H1 (cell line): ENCODE data around the gene MXRA7. TPM values are rescaled to one million over a fixed set of nuclear protein-coding genes. Genes with fewer than 3 reads are reported as not detected.
A peak's percentile ranks its signal among the peaks of the same experiment; 100 is the strongest.

ENCODE experiments used
- CTCF ChIA-PET: fragments of 300-600 bp; sonication (Branson Sonifier 250); formaldehyde crosslinking; loops from one replicate; lab custom pipeline; 2021; ENCODE audit not compliant: partially characterized antibody; lab: Charles Lee
- POLR2A ChIA-PET: fragments of 300-600 bp; sonication (Branson Sonifier 250); formaldehyde crosslinking; loops from one replicate; lab custom pipeline; 2021; ENCODE audit warnings: inconsistent platforms; ENCODE audit not compliant: partially characterized antibody; lab: Charles Lee
- DNase-seq, 2 experiments: peaks; one replicate each; pipeline versions ENCODE4 v3.0.0 to v3.0.0-alpha.2; 2010 to 2022; ENCODE audit warnings: low spot score in 2 of 2, low read depth in 1 of 2, mixed read lengths in 1 of 2
- FAIRE-seq: peaks from 2 replicates; lab custom pipeline; 2011; peaks lifted over from hg19 to GRCh38; lab: Jason Lieb, UNC
- H2AFZ ChIP-seq: 2 replicates; pipeline ENCODE4 v1.8.1; 2012; ENCODE audit warnings: low read length, inconsistent platforms
- H2AK5ac ChIP-seq: 2 replicates; pipeline ENCODE4 v1.6.1; 2013; ENCODE audit warnings: low read depth, low read length
- H2BK120ac ChIP-seq: replicated peaks from 2 replicates; pipeline ENCODE3; 2013; ENCODE audit warnings: low read depth, low read length, inconsistent platforms
- H2BK12ac ChIP-seq: 2 replicates; pipeline ENCODE4 v1.6.1; 2013; ENCODE audit warnings: low read depth, low read length
- H2BK15ac ChIP-seq: 2 replicates; pipeline ENCODE4 v1.6.1; 2013; ENCODE audit warnings: low read length
- H2BK20ac ChIP-seq: 2 replicates; pipeline ENCODE4 v1.6.1; 2013; ENCODE audit warnings: low read length
- H2BK5ac ChIP-seq: 2 replicates; pipeline ENCODE4 v1.6.1; 2013; ENCODE audit warnings: low read depth, low read length
- H3K14ac ChIP-seq: 2 replicates; pipeline ENCODE4 v1.6.1; 2013; ENCODE audit warnings: inconsistent platforms; ENCODE audit not compliant: insufficient read length
- H3K18ac ChIP-seq: 2 replicates; pipeline ENCODE4 v1.6.1; 2013; ENCODE audit warnings: low read length; ENCODE audit errors: extremely low read depth
- H3K23ac ChIP-seq: 2 replicates; pipeline ENCODE4 v1.6.1; 2013; ENCODE audit warnings: inconsistent platforms; ENCODE audit not compliant: insufficient read length
- H3K23me2 ChIP-seq: 2 replicates; pipeline ENCODE4 v1.6.1; 2013; ENCODE audit warnings: low read depth, low read length
- H3K27ac ChIP-seq: 2 replicates; pipeline ENCODE4 v1.6.1; 2011; ENCODE audit warnings: low read depth, low read length, inconsistent platforms
- H3K27me3 ChIP-seq, 4 experiments: replicated peaks in 1 of 4; 1 replicate in 1 of 4; 2 replicates in 3 of 4; pipeline versions ENCODE4 v1.6.1 to v1.8.1; 2011 to 2013; ENCODE audit warnings: low read length in 3 of 4, mild to moderate bottlenecking in 3 of 4, inconsistent platforms in 2 of 4, mixed read lengths in 2 of 4, moderate library complexity in 1 of 4; ENCODE audit not compliant: control insufficient read depth in 3 of 4, insufficient read depth in 3 of 4; ENCODE audit errors: extremely low read depth in 1 of 4
- H3K36me3 ChIP-seq, 4 experiments: 2 replicates each; pipeline versions ENCODE4 v1.6.1 to v1.8.1; 2011 to 2013; ENCODE audit warnings: mild to moderate bottlenecking in 4 of 4, low read length in 3 of 4, moderate library complexity in 2 of 4, control low read depth in 1 of 4, inconsistent platforms in 1 of 4; ENCODE audit not compliant: insufficient read depth in 4 of 4, control insufficient read depth in 2 of 4
- H3K4ac ChIP-seq: replicated peaks from 2 replicates; pipeline ENCODE3; 2013; ENCODE audit warnings: low read length, low read depth, mixed read lengths, inconsistent platforms; ENCODE audit not compliant: insufficient read length
- H3K4me1 ChIP-seq, 4 experiments: replicated peaks in 1 of 4; 1 replicate in 1 of 4; 2 replicates in 3 of 4; pipeline versions ENCODE4 v1.6.1 to v1.8.1; 2011 to 2013; ENCODE audit warnings: low read length in 3 of 4, inconsistent platforms in 2 of 4, mixed read lengths in 1 of 4; ENCODE audit not compliant: insufficient read depth in 4 of 4, control insufficient read depth in 3 of 4
- H3K4me2 ChIP-seq, 2 experiments: 2 replicates each; pipeline versions ENCODE4 v1.6.1 to v1.8.1; 2011 to 2013; ENCODE audit warnings: low read depth in 2 of 2, low read length in 2 of 2, control low read depth in 1 of 2, inconsistent platforms in 1 of 2, mild to moderate bottlenecking in 1 of 2; ENCODE audit not compliant: insufficient read depth in 1 of 2
- H3K4me3 ChIP-seq, 4 experiments: fragments of 200-600, 300-600 bp in 1 of 4; sonication (generic), shearing (Covaris generic), sonication (Bioruptor Twin) in 1 of 4; 2 replicates each; pipeline versions ENCODE4 v1.5.1 to v1.8.1; 2011 to 2016; ENCODE audit warnings: low read length in 4 of 4, low read depth in 3 of 4, control low read depth in 2 of 4, inconsistent platforms in 2 of 4, mild to moderate bottlenecking in 2 of 4, mixed read lengths in 1 of 4, moderate library complexity in 1 of 4; ENCODE audit not compliant: insufficient read depth in 2 of 4; ENCODE audit errors: extremely low read depth in 1 of 4
- H3K56ac ChIP-seq: replicated peaks from 2 replicates; pipeline ENCODE3; 2013; ENCODE audit warnings: low read depth, mild to moderate bottlenecking, mixed read lengths, low read length, inconsistent platforms; ENCODE audit not compliant: insufficient read length
- H3K79me1 ChIP-seq: 2 replicates; pipeline ENCODE4 v1.6.1; 2013; ENCODE audit warnings: low read depth, low read length, control low read depth
- H3K79me2 ChIP-seq, 2 experiments: 2 replicates each; pipeline versions ENCODE4 v1.6.1 to v1.8.1; 2012 to 2013; ENCODE audit warnings: low read length in 2 of 2, mild to moderate bottlenecking in 2 of 2, inconsistent platforms in 1 of 2; ENCODE audit not compliant: insufficient read depth in 2 of 2, control insufficient read depth in 1 of 2
- H3K9ac ChIP-seq, 4 experiments: replicated peaks in 1 of 4; 1 replicate in 1 of 4; 2 replicates in 3 of 4; pipeline versions ENCODE4 v1.6.1 to v1.8.1; 2011 to 2013; ENCODE audit warnings: low read depth in 3 of 4, low read length in 3 of 4, control low read depth in 2 of 4, mild to moderate bottlenecking in 2 of 4, moderate library complexity in 2 of 4, inconsistent platforms in 1 of 4; ENCODE audit errors: extremely low read depth in 1 of 4
- H3K9me3 ChIP-seq, 2 experiments: 2 replicates each; pipeline versions ENCODE4 v1.6.1 to v1.8.1; 2012 to 2013; ENCODE audit warnings: mild to moderate bottlenecking in 2 of 2, moderate library complexity in 2 of 2, control low read depth in 1 of 2, inconsistent platforms in 1 of 2, low read depth in 1 of 2, low read length in 1 of 2, mixed read lengths in 1 of 2; ENCODE audit not compliant: insufficient read depth in 2 of 2
- H4K20me1 ChIP-seq, 2 experiments: replicated peaks in 1 of 2; 2 replicates each; pipeline versions ENCODE3 to v1.8.1; 2011 to 2013; ENCODE audit warnings: inconsistent platforms in 2 of 2, low read length in 2 of 2, mild to moderate bottlenecking in 1 of 2; ENCODE audit not compliant: insufficient read depth in 2 of 2, control insufficient read depth in 1 of 2
- H4K5ac ChIP-seq: 2 replicates; pipeline ENCODE4 v1.6.1; 2013; ENCODE audit warnings: low read length, low read depth, mixed read lengths, inconsistent platforms; ENCODE audit not compliant: insufficient read length
- H4K8ac ChIP-seq: 2 replicates; pipeline ENCODE4 v1.8.0; 2013; ENCODE audit warnings: mild to moderate bottlenecking, moderate library complexity, low read length, inconsistent platforms; ENCODE audit not compliant: insufficient read depth; ENCODE audit errors: extremely low read depth
- H4K91ac ChIP-seq: replicated peaks from 2 replicates; pipeline ENCODE3; 2013; ENCODE audit warnings: low read length, mixed read lengths, inconsistent platforms; ENCODE audit not compliant: insufficient read length
- CHD2 ChIP-seq: IDR thresholded peaks from 2 replicates; pipeline ENCODE4 v1.6.1; 2012; ENCODE audit warnings: low read length, improper control_type of control experiment
- CREB1 ChIP-seq: IDR thresholded peaks from 2 replicates; pipeline ENCODE4 v1.6.1; 2012; ENCODE audit warnings: inconsistent platforms
- MAFK ChIP-seq: IDR thresholded peaks from 2 replicates; pipeline ENCODE4 v1.6.1; 2012; ENCODE audit warnings: low read depth, mild to moderate bottlenecking, improper control_type of control experiment, low read length
- RAD21 ChIP-seq, 2 experiments: IDR thresholded peaks in 1 of 2; conservative IDR thresholded peaks in 1 of 2; 2 replicates each; pipeline ENCODE4 v1.6.1; 2011; ENCODE audit warnings: low read depth in 2 of 2, low read length in 2 of 2, improper control_type of control experiment in 1 of 2, inconsistent platforms in 1 of 2, mild to moderate bottlenecking in 1 of 2, moderate library complexity in 1 of 2
- SIRT6 ChIP-seq: IDR thresholded peaks from one replicate; pipeline ENCODE4 v1.7.1; 2012; ENCODE audit warnings: low read length, inconsistent platforms
- SRF ChIP-seq: IDR thresholded peaks from 2 replicates; pipeline ENCODE4 v1.6.1; 2011; ENCODE audit warnings: mild to moderate bottlenecking, low read depth, low read length, moderate library complexity
- SUZ12 ChIP-seq: fragments of 200-600 bp; sonication (generic); IDR thresholded peaks from 2 replicates; pipeline ENCODE4 v1.6.1; 2012; ENCODE audit warnings: mild to moderate bottlenecking, inconsistent platforms, low read length, moderate library complexity, mixed read lengths
- TAF1 ChIP-seq: IDR thresholded peaks from 2 replicates; pipeline ENCODE4 v1.6.1; 2011; ENCODE audit warnings: mild to moderate bottlenecking, low read depth, low read length
- YY1 ChIP-seq: IDR thresholded peaks from 2 replicates; pipeline ENCODE4 v1.6.1; 2011; ENCODE audit warnings: low read depth, mild to moderate bottlenecking, low read length
- WGBS, 2 experiments: shearing (Covaris generic) in 1 of 2; methylation state at CpG; one replicate each; pipeline versions ENCODE4 v1.1.6 to v1.1.7; 2013 to 2015; ENCODE audit warnings: low lambda C conversion rate in 2 of 2, mixed read lengths in 2 of 2, inconsistent platforms in 1 of 2, low coverage in 1 of 2, missing lambda C conversion rate in 1 of 2; ENCODE audit not compliant: insufficient replicate concordance in 2 of 2, insufficient coverage in 1 of 2, insufficient read length in 1 of 2; ENCODE audit errors: extremely low coverage in 1 of 2, missing lambda C conversion rate in 1 of 2; 5-methylcytosine and 5-hydroxymethylcytosine counted together
- long read RNA-seq, 2 experiments: library from RNA in 1 of 2; library from capped mRNA in 1 of 2; stranded (forward); transcript quantifications; one replicate each; pipeline ENCODE4 v2.0.0, GENCODE V29; 2021; ENCODE audit warnings: inconsistent platforms in 1 of 2
- polyA minus RNA-seq, 3 experiments: library from RNA; depleted of rRNA, polyadenylated mRNA; stranded (reverse); fragments of >200 nt; gene quantifications; 1 replicate in 2 of 3; 2 replicates in 1 of 3; pipeline ENCODE4 v1.2.3, GENCODE V29; 2011
- polyA plus RNA-seq, 7 experiments: library from polyadenylated mRNA; depleted of rRNA in 3 of 7; stranded (reverse) in 5 of 7; unstranded in 2 of 7; fragments of >200 nt in 5 of 7; fragments of 200-250 nt in 2 of 7; gene quantifications; 1 replicate in 5 of 7; 2 replicates in 1 of 7; 4 replicates in 1 of 7; pipeline versions ENCODE4 v1.2.1 to v1.2.3, GENCODE V29; 2011 to 2013; ENCODE audit warnings: missing spikeins in 2 of 7, mixed read lengths in 2 of 7
- total RNA-seq: library from RNA; stranded (reverse); fragmentation: NEBNext Ultra II Directional; extraction: Animal tissue kit (Norgen Biotek cat#: 25700); gene quantifications from 2 replicates; pipeline ENCODE4 v1.2.1, GENCODE V29; 2021

MXRA7 gene
- total RNA-seq (21.3 and 26.6 TPM in 2 replicates), polyA plus RNA-seq (2011; rRNA removed) (12.8 and 17.8 TPM in 2 replicates), polyA minus RNA-seq (2011; rRNA and poly(A)+ RNA removed) (13.7 and 15.2 TPM in 2 replicates)
- 19.7 TPM for polyA plus RNA-seq (2011; cell fraction: cytosol; rRNA removed)
- polyA plus RNA-seq (2011; cell fraction: nucleus; rRNA removed) = 15.7 TPM
- 22.5 to 26.9 TPM (median 24.9 TPM) in 4 replicates for polyA plus RNA-seq (2012, experiment 1 of 2)
- polyA plus RNA-seq (2012, experiment 2 of 2) = 28.3 TPM
- 26.7 TPM for polyA plus RNA-seq (2013, experiment 1 of 2)
- 34.1 TPM for polyA plus RNA-seq (2013, experiment 2 of 2)
- 9.0 TPM for polyA minus RNA-seq (2011; cell fraction: cytosol; rRNA and poly(A)+ RNA removed)
- polyA minus RNA-seq (2011; cell fraction: nucleus; rRNA and poly(A)+ RNA removed) = 6.9 TPM
- long read RNA-seq, experiment 1, full-length matches to known transcripts = 29 of 44 reads
- long read RNA-seq, experiment 1, partial matches to known transcripts = 12 of 44 reads
- long read RNA-seq, experiment 1, other reads (novel, unspliced or antisense) = 3 of 44 reads
- long read RNA-seq, experiment 2, partial matches to known transcripts = 1 of 2 reads
- long read RNA-seq, experiment 2, other reads (novel, unspliced or antisense) = 0 of 2 reads

- Histone ChIP-seq H3K36me3 (peaks cover 0 to 7% (median 2%) of the 10 kb centered on the region in 4 experiments; a peak in 4 of 8 replicates), H3K23me2 (peaks cover 11% of the 10 kb centered on the region; the same call in 1 of the 2 replicates), H2BK5ac (no peak within 1 kb of the TSS), H3K9ac (peak within 1 kb of the TSS in 1 of 4 experiments; percentile 5; a peak in 2 of 7 replicates), H3K4me1 (peaks cover 11 to 28% (median 19%) of the 10 kb centered on the region in 4 experiments), H4K8ac (no peak within 1 kb of the TSS), H4K20me1 (peaks cover 0 to 10% of the 10 kb centered on the region in 2 experiments), H3K14ac (no peak within 1 kb of the TSS), H3K4me2 (peak within 1 kb of the TSS; percentile 87 to 89), H3K18ac (no peak within 1 kb of the TSS), H2BK120ac (no peak within 1 kb of the TSS), H2BK12ac (no peak within 1 kb of the TSS), H3K79me2 (no peaks in the 10 kb centered on the region), H3K23ac (no peak within 1 kb of the TSS), H3K27ac (no peak within 1 kb of the TSS), H3K4me3 (peak within 1 kb of the TSS; percentile 38 to 67 (median 54)), H4K5ac (no peak within 1 kb of the TSS), H3K9me3 (no peaks in the 10 kb centered on the region), H2BK15ac (no peak within 1 kb of the TSS), H3K56ac (no peak within 1 kb of the TSS), H3K79me1 (peaks cover 2% of the 10 kb centered on the region; the same call in 1 of the 2 replicates), H3K27me3 (peaks cover 2 to 22% (median 20%) of the 10 kb centered on the region in 4 experiments), H2BK20ac (no peak within 1 kb of the TSS), H2AFZ (peak within 1 kb of the TSS; percentile 95), H2AK5ac (no peak within 1 kb of the TSS), H3K4ac (no peak within 1 kb of the TSS), H4K91ac (no peak within 1 kb of the TSS)
- ChIA-PET POLR2A (interaction anchor here (1.0 to 3.2 kb wide), 8 partner anchors 13 to 153 kb away, joined by 3 to 19 read pairs (median 4); partner anchors contain the start of genes JMJD6, METTL23, MFSD11 and SRSF2), CTCF (interaction anchor here (0.7 to 10.2 kb wide), 5 partner anchors 9 to 150 kb away, joined by 3 to 155 read pairs (median 4); no protein-coding TSS in a partner anchor)
- no peak for FAIRE-seq
- WGBS, 2 experiments = 47% methylated on average over 14 of the region's 56 CpGs; no CpG with 5 or more reads in 1 of the 2 experiments
- peak in 1 of 2 experiments; percentile 85 for DNase-seq
- TF ChIP-seq CHD2 = no peak
- no peak for TF ChIP-seq MAFK
- peak; percentile 74 for TF ChIP-seq CREB1
- TF ChIP-seq SUZ12 = no peak
- TF ChIP-seq SRF = no peak
- TF ChIP-seq TAF1 = 0 out of 2 replicates have a peak, but pooled peaks have one; percentile 37
- no peak for TF ChIP-seq SIRT6
- no peak for TF ChIP-seq YY1
- no peak for TF ChIP-seq RAD21 (IDR thresholded peaks at IDR 0.05 in 1 of 2, conservative IDR thresholded peaks at IDR 0.05 in 1 of 2; ENCODE audit: low read depth in 2 of 2, low read length in 2 of 2)
Observed at GRCh38 chr17:76710863-76711611, at the start of gene MXRA7. Gene MXRA7 (minus strand): TSS chr17:76710965. CDS start chr17:76710946, 19 bp downstream.
